Skin epidermis (tissue), 12 donors: ENCODE results near the gene MXI1.

ENCODE experiments used
- H3K27ac ChIP-seq, 21 experiments: fragments of 200-600 bp; sonication (generic) in 11 of 21; one replicate each; pipeline ENCODE4 v1.5.0; 2020; ENCODE audit warnings: mild to moderate bottlenecking in 3 of 21, inconsistent platforms in 2 of 21, moderate library complexity in 2 of 21
- H3K4me3 ChIP-seq, 7 experiments: fragments of 200-600 bp; sonication (generic) in 2 of 7; one replicate each; pipeline ENCODE4 v1.5.0; 2020; ENCODE audit warnings: inconsistent platforms in 2 of 7, mild to moderate bottlenecking in 2 of 7, moderate library complexity in 1 of 7

Gene MXI1

GRCh38 chr10:110304394-110304779 lies 97.0 kb downstream of the MXI1 start:
- Histone ChIP-seq H3K27ac (peak overlapping the region; percentile 87 to 100 (median 96)), H3K4me3 (peak overlapping the region; percentile 71 to 97 (median 91))

GRCh38 chr10:110304780-110305421 lies 97.5 kb downstream of the MXI1 start, which contains the start of gene SMNDC1:
Gene SMNDC1 (minus strand): TSS chr10:110304920. CDS start chr10:110303587, 1,333 bp downstream.
- H3K27ac ChIP-seq, result peak within 1 kb of the TSS; percentile 87 to 100 (median 96)

GRCh38 chr10:110305767-110306451 lies 98.5 kb downstream of the MXI1 start:
- Histone ChIP-seq H3K4me3 (peak overlapping the region in 3 of 7 experiments; percentile 18 to 93 (median 75)), H3K27ac (peak overlapping the region in 17 of 21 experiments; percentile 89 to 100 (median 96))

More at GRCh38 chr10:110304780-110305421, 97.5 kb downstream of the MXI1 start, which contains the start of gene SMNDC1:
- H3K4me3 ChIP-seq, result peak within 1 kb of the TSS; percentile 71 to 97 (median 91)

- H3K27ac ChIP-seq, result no peak overlapping the region
- no peak overlapping the region for H3K4me3 ChIP-seq
These were observed 99.0 kb downstream of the MXI1 start for GRCh38 chr10:110306452-110306768.

GRCh38 chr10:110307805-110308204 lies 100.4 kb downstream of the MXI1 start:
- H3K27ac ChIP-seq, result no peak overlapping the region

GRCh38 chr10:110310741-110311140 lies 103.3 kb downstream of the MXI1 start:
- Histone ChIP-seq H3K4me3 (no peak overlapping the region), H3K27ac (no peak overlapping the region)

More at GRCh38 chr10:110307805-110308204, 100.4 kb downstream of the MXI1 start:
- H3K4me3 ChIP-seq, result no peak overlapping the region

- Histone ChIP-seq H3K27ac (no peak overlapping the region), H3K4me3 (no peak overlapping the region)
These were observed 104.0 kb downstream of the MXI1 start for GRCh38 chr10:110311357-110311949.

- H3K27ac ChIP-seq, result no peak overlapping the region
These were observed 104.8 kb downstream of the MXI1 start for GRCh38 chr10:110312206-110312605.

GRCh38 chr10:110313674-110314073 lies 106.3 kb downstream of the MXI1 start:
- Histone ChIP-seq H3K27ac (no peak overlapping the region), H3K4me3 (no peak overlapping the region)

More at GRCh38 chr10:110312206-110312605, 104.8 kb downstream of the MXI1 start:
- H3K4me3 ChIP-seq, result no peak overlapping the region

GRCh38 chr10:110317866-110318850 lies 110.8 kb downstream of the MXI1 start:
- Histone ChIP-seq H3K4me3 (no peak overlapping the region), H3K27ac (no peak overlapping the region)

GRCh38 chr10:110321869-110322620 lies 114.6 kb downstream of the MXI1 start:
- Histone ChIP-seq H3K4me3 (no peak overlapping the region), H3K27ac (no peak overlapping the region)

GRCh38 chr10:110323503-110323902 lies 116.1 kb downstream of the MXI1 start:
- Histone ChIP-seq H3K4me3 (no peak overlapping the region), H3K27ac (no peak overlapping the region)

- Histone ChIP-seq H3K27ac (no peak overlapping the region), H3K4me3 (no peak overlapping the region)
These were observed 116.9 kb downstream of the MXI1 start for GRCh38 chr10:110324201-110324804.

- Histone ChIP-seq H3K4me3 (no peak overlapping the region), H3K27ac (no peak overlapping the region)
These were observed 117.4 kb downstream of the MXI1 start for GRCh38 chr10:110324805-110325280.

- Histone ChIP-seq H3K4me3 (no peak overlapping the region), H3K27ac (no peak overlapping the region)
These were observed 119.1 kb downstream of the MXI1 start for GRCh38 chr10:110326351-110327032.

GRCh38 chr10:110327262-110327914 lies 120.0 kb downstream of the MXI1 start:
- Histone ChIP-seq H3K27ac (no peak overlapping the region), H3K4me3 (no peak overlapping the region)

- no peak overlapping the region for H3K27ac ChIP-seq
- H3K4me3 ChIP-seq, result no peak overlapping the region
These were observed 123.3 kb downstream of the MXI1 start for GRCh38 chr10:110330675-110331074.
